ENCODE data around the gene MN1. TPM values are rescaled to one million over a fixed set of nuclear protein-coding genes. Genes with fewer than 3 reads are reported as not detected.

Gene MN1
- total RNA-seq, 2 experiments from 2014 or later = 0.06 TPM

DNA sequence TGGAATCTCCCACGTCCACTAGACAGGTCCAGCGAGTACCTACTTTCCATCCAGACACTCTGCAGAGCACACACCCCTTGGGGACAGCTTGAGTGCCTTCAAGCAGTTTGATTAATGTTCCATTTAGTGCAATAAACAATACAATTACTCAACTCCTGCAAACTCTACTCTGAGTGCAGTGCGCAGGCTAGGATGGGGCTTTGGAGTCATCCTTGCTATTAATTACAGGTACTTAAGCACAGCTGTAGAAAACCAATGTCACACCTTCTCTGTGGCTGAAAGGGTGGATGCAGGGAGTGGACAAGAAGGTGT is 82.6 kb downstream of the MN1 start:
- Mint-ChIP-seq H3K4me3 (no peak overlapping the region), H3K27me3 (peaks cover 15% of the 10 kb centered on the region), H3K36me3 (no peaks in the 10 kb centered on the region)

DNA sequence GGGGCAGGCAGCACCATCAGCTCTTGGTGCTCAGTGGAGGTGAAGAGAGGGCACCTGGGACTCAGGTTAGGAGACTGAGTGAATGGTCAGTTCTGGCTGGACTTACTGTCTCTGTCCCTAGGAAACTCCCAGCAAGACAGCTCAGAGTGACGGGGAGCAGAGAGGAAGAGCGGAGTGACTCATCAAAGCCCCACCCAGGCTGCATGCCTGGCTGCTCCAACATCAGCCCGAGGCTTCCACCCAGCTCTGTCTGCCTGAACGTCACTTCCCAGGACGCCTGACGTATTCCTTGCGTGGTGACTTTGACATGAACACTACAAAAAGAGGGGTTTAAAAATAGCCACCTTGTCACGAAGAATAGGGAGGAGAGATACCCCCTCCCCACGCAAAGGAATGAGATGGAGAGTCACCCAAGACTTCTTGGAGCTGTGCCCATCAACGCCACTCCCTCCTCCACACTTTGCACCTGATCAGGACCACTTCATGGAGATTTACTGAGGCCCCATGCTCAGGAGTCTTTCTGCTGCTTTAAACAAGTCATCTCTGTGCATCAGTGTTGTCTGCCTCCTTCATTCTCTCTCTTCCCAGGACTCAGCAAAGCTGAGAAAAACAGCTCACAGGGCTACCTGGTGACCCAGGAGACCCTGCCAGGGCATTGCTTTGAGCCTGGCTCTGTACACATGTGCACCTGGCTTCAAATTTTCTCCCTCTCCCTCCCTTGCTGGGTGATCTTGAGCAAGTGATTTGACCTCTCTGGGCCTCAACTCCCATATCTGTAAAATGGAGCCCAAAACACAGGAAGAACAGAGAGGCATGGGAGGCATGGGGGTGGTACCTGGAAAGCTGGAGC is 83.1 kb downstream of the MN1 start:
- no peaks in the 10 kb centered on the region for H3K9me3 Mint-ChIP-seq
- H3K4me3 Mint-ChIP-seq = no peak overlapping the region
- H3K27me3 Mint-ChIP-seq = peaks cover 15% of the 10 kb centered on the region
- DNase-seq = no peak
- no peak overlapping the region for H3K27ac Mint-ChIP-seq
- H3K36me3 Mint-ChIP-seq = no peaks in the 10 kb centered on the region
- no peaks in the 10 kb centered on the region for H3K4me1 Mint-ChIP-seq

More for the DNA sequence above, 82.6 kb downstream of the MN1 start:
- no peaks in the 10 kb centered on the region for H3K9me3 Mint-ChIP-seq
- no peak for DNase-seq
- no peak overlapping the region for H3K27ac Mint-ChIP-seq
- H3K4me1 Mint-ChIP-seq = no peaks in the 10 kb centered on the region

DNA sequence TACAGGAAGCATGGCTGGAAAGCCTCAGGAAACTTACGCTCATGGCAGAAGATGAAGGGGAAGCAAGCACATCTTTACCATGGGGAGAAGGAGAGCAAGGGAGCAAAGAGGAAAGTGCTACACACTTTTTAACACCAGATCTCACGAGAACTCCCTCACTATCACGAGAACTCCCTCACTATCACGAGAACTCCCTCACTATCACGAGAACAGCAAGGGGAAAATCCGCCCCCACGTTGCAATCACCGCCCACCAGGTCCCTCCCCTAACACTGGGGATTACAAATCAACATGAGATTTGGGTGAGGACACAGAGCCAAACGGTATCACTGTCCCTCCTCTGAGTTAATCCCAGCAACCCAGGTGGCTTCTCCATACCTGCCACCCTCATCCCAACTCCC is 84.5 kb downstream of the MN1 start:
- no peak overlapping the region for H3K4me3 Mint-ChIP-seq
- no peaks in the 10 kb centered on the region for H3K4me1 Mint-ChIP-seq
- no peak overlapping the region for H3K27ac Mint-ChIP-seq

DNA sequence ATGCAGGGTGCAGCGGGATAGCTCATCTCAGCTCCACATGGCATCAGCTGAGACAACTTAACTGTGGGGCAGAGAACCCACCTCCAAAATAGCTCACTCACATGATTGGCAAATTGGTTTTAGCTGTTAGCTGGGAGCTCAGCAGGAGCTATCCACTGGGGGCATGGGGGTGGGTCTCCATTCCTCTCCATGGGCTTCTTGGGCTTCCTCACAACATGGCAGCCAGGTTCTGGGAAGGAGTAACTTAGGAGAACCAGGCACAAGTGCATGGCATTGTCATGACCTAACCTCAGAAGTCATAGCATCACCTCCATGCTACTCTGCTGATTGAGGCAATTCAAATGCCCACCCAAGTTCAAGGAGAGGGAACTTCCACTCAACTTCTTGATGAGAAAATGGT is 85.5 kb downstream of the MN1 start:
- Mint-ChIP-seq H3K4me1 (no peaks in the 10 kb centered on the region), H3K4me3 (no peak overlapping the region), H3K27me3 (peaks cover 18% of the 10 kb centered on the region), H3K36me3 (no peaks in the 10 kb centered on the region), H3K9me3 (no peaks in the 10 kb centered on the region), H3K27ac (no peak overlapping the region)
- no peak for DNase-seq

More for the DNA sequence above, 84.5 kb downstream of the MN1 start:
- DNase-seq = no peak
- Mint-ChIP-seq H3K36me3 (no peaks in the 10 kb centered on the region), H3K27me3 (peaks cover 15% of the 10 kb centered on the region), H3K9me3 (no peaks in the 10 kb centered on the region)

DNA sequence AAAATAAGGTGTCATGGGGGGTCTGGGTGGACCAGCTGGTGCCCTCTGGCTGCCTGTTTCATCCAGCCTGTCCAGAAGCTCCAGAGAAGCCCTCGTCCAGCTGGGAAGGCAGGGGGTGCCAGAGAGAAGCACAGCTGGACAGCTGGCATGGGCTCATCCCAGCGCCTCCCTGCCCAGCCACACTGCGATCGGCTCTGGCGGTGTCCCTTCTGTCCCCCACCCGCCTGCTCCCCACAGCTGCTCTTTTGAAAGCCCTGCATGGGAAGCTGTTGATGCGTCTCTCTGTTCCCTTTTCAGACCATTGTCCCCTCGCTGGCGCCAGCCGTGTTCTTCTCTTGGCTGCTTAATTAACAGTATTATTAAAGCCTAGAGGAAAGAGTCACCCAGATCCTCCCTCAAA is 86.5 kb downstream of the MN1 start:
- no peak for DNase-seq
- Mint-ChIP-seq H3K27me3 (peaks cover 26% of the 10 kb centered on the region), H3K27ac (no peak overlapping the region), H3K36me3 (no peaks in the 10 kb centered on the region), H3K4me1 (no peaks in the 10 kb centered on the region), H3K9me3 (no peaks in the 10 kb centered on the region), H3K4me3 (no peak overlapping the region)

DNA sequence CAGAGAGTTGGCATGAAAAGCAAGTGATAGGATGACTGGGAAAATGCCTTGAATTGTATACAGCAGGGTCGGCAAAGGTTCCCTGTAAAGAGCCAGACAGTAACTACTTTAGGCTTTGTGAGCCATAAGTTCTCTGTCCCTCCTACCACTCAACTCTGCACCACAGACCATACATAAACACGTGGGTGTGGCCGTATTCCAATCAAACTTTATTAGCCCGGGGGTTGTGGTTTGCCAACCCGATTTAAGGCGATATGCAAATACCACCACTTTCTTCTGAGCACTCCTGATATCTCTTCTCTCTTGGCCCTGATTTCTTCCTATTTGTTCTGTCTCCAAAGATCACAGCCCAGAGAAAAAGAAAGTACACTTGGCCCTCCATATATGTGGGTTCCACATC is 87.5 kb downstream of the MN1 start:
- H3K9me3 Mint-ChIP-seq = no peaks in the 10 kb centered on the region
- no peak overlapping the region for H3K27ac Mint-ChIP-seq
- H3K4me1 Mint-ChIP-seq = no peaks in the 10 kb centered on the region
- peaks cover 26% of the 10 kb centered on the region for H3K27me3 Mint-ChIP-seq
- H3K36me3 Mint-ChIP-seq = no peaks in the 10 kb centered on the region
- H3K4me3 Mint-ChIP-seq = no peak overlapping the region
- DNase-seq = no peak

DNA sequence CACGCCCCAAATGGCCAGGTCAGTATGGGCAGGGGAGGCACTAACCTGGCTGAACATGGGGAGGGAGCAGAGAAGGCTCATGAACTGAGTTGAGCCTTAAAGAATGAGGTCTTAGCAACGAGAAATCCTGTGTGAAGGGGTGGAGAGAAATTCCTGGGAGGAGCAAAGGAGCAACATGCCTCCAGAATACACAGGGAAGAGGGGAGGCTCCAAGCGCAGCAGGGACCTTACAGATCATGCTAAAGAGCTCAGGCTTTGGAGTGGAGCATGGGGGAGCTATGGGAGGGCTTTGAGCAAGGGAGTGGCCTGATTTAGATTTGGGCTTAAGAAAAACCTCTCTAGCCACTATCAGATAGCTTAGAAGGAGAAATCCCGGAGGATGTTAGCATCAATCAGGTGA is 88.1 kb downstream of the MN1 start:
- Mint-ChIP-seq H3K36me3 (no peaks in the 10 kb centered on the region), H3K9me3 (no peaks in the 10 kb centered on the region), H3K4me3 (no peak overlapping the region), H3K27me3 (peaks cover 26% of the 10 kb centered on the region), H3K4me1 (no peaks in the 10 kb centered on the region), H3K27ac (no peak overlapping the region)
- DNase-seq = no peak

DNA sequence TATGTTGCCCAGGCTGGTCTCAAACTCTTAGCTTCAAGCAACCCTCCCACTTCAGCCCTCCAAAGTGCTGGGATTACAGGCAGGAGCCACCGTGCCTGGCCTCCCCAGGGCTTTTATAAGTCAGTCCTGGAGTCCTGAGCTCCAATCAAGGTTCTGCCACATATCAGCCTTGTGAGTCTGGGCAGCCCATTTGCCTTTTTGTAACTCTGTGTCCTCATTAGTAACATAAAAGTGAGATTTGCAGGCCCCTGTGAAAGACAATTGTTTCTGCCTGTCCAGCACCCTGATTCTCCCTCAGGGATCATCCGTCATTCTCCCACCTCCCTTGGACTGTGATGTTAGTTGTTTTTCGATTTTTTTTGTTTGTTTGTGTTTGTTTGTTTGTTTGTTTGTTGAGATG is 89.8 kb downstream of the MN1 start:
- Mint-ChIP-seq H3K36me3 (no peaks in the 10 kb centered on the region), H3K4me1 (no peaks in the 10 kb centered on the region), H3K27me3 (peaks cover 14% of the 10 kb centered on the region), H3K4me3 (no peak overlapping the region), H3K9me3 (no peaks in the 10 kb centered on the region), H3K27ac (no peak overlapping the region)
- DNase-seq = no peak

DNA sequence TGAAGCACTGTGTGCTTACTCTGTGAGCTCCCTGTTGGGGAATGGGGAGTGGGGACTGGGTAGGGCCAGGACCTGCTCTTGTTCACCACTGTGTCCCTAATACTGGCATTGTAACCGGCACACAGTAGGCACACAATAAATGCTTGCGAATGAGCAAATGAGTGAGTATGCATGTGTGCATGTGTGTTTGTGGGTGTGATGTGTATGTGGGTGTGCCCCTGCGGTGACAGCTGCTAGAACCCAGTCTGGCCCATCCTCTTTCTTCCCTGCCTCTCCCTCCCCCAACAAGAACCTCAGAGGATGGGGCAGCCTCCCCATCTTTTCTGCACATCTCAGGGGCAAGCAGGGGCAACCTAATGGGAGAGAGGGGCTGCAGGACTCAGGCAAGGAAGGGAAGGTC is 90.5 kb downstream of the MN1 start:
- no peaks in the 10 kb centered on the region for H3K9me3 Mint-ChIP-seq
- peaks cover 12% of the 10 kb centered on the region for H3K27me3 Mint-ChIP-seq
- no peaks in the 10 kb centered on the region for H3K36me3 Mint-ChIP-seq
- H3K4me3 Mint-ChIP-seq = no peak overlapping the region
- H3K4me1 Mint-ChIP-seq = no peaks in the 10 kb centered on the region
- H3K27ac Mint-ChIP-seq = no peak overlapping the region
- DNase-seq = no peak

DNA sequence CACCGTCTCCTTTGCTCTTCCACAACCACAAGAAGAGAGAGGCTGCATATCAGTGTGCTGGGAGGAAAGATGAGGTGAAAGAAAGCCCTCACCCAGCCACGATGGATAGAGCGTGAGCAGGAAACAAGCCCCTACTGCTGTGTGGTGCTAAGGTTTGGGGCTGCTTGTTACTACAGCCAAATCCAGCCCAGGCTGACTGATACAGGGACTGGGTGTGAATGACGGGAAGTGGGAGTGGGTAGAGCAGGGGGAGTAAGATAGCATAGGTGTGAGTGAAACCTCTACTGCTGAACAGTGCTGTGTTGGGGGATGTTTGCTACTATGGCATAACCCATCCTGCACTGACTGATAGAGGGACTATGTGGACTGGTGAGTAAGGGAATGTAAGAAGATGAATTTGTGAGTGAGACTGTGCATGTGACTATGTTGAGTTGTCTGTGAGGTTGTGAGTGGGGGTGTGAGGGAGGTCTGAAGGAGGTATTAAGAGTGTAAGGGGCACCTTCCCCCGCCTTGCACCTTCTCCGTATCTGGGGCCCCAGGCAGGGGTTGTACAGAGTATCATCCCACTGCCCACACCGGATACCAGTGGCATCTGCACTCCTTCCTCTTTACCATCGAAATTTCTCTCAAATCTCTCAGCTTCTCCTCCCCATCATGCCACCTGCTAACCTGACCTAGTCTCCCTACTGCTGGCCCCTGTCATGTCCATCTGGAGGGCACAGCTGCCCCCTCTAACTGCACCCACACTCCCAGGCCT is 91.5 kb downstream of the MN1 start:
- H3K27me3 Mint-ChIP-seq = peaks cover 12% of the 10 kb centered on the region
- no peak for DNase-seq
- H3K27ac Mint-ChIP-seq = no peak overlapping the region
- H3K4me3 Mint-ChIP-seq = no peak overlapping the region
- no peaks in the 10 kb centered on the region for H3K36me3 Mint-ChIP-seq
- no peaks in the 10 kb centered on the region for H3K9me3 Mint-ChIP-seq
- no peaks in the 10 kb centered on the region for H3K4me1 Mint-ChIP-seq

DNA sequence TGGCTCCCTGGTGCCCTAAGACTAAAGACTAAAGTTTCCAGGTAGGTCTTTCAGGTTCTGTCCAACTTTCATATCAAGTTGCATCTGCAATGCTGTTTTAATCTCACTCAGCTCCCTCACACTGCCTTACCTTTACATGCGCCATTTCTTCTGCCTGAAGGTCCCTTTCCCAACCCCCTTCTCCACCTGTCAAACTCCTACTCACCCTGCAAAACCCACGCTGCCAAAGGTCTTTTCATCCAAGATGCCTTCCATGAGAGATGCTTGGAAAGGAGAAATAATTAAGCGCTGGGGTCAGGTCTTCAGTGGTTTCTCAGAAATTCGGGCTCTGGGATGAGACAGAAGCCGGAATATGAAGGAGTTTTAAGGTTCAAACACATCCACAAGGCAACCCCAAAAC is 95.1 kb downstream of the MN1 start:
- Mint-ChIP-seq H3K4me1 (no peaks in the 10 kb centered on the region), H3K9me3 (no peaks in the 10 kb centered on the region), H3K27ac (no peak overlapping the region), H3K36me3 (no peaks in the 10 kb centered on the region), H3K27me3 (peaks cover 12% of the 10 kb centered on the region), H3K4me3 (no peak overlapping the region)
- no peak for DNase-seq

DNA sequence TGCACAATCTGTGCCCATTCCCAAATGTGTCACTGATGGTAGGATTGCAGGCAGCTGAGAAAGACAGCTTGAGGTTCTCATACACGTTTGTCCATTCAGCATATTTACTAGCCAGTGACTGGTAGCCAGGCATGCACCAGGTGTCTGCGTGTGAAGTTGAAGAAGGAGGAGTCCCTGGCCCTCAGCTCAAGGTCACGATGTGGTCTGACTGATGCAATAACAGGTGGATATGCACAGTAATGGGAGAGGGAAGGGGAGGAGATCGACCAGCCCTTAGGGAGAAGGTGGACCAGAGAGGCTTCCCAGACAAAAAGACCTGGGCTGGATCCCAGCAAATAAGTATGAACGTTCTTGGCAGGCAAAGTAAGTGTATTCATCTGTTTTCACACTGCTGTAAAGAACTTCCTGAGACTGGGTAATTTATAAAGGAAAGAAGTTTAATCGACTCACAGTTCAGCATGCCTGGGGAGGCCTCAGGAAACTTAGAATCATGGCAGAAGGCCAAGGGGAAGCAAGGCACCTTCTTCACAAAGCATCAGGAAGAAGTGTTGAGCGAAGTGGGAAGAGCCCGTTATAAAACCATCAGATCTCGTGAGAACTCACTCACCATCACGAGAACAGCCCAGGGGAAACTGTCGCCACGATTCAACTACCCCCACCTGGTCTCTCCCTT is 96.0 kb downstream of the MN1 start:
- H3K27me3 Mint-ChIP-seq = peaks cover 3% of the 10 kb centered on the region
- H3K9me3 Mint-ChIP-seq = no peaks in the 10 kb centered on the region
- H3K36me3 Mint-ChIP-seq = no peaks in the 10 kb centered on the region
- no peak for DNase-seq
- no peaks in the 10 kb centered on the region for H3K4me1 Mint-ChIP-seq
- no peak overlapping the region for H3K4me3 Mint-ChIP-seq
- H3K27ac Mint-ChIP-seq = no peak overlapping the region

DNA sequence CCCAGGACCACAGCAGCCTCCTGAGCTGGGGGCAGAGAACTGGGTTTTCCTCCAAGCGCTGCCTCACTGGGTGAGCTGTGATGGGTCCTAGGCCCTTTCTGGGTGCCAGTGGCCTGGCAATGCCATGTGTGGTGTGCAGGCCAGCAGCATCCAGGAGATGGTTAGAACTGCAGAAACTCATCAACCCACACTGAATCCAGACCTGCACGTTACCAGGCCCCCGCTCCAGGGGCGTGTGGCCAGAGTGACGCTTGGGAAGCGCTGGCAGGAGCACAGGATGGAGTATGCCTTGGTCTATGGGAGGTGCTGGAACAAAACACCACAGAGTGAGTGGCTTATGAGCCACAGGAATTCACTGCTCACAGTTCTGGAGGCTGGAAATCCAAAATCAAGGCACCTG is 97.0 kb downstream of the MN1 start:
- H3K4me3 Mint-ChIP-seq = no peak overlapping the region
- no peak overlapping the region for H3K27ac Mint-ChIP-seq
- H3K4me1 Mint-ChIP-seq = no peaks in the 10 kb centered on the region
- no peaks in the 10 kb centered on the region for H3K27me3 Mint-ChIP-seq
- DNase-seq = no peak
- no peaks in the 10 kb centered on the region for H3K9me3 Mint-ChIP-seq
- no peaks in the 10 kb centered on the region for H3K36me3 Mint-ChIP-seq

DNA sequence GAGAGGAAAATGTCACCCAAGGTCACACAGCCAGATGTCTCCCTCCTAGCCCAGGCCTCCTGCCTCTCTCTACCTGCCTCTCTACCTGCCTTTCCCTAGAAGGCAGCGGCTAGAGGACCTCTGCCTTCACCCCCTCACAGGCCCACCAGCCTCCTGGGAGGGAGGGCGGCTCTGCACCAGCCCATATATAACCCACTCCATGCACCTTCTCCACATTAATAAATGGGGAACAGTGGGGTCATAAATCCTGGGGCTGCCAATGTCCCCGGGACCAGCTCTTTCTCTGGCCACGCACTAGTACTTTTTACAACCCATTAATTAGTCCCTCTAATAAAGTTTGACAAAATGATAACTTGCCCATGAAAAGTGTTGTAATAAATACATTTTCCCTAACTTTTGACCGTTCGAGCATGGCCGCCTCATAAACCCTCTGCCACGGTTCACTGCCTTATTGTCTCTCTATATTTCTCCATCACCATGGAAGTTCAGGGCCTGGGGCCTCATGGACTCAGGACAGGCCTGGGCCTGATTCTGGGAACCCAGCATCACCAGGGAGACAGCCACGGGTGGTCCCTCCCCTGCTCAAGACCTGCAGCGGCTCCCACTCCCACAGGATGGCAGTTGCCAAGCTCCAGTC is 102.1 kb downstream of the MN1 start:
- H3K36me3 Mint-ChIP-seq = no peaks in the 10 kb centered on the region
- peaks cover 4% of the 10 kb centered on the region for H3K27me3 Mint-ChIP-seq
- no peaks in the 10 kb centered on the region for H3K4me1 Mint-ChIP-seq
- no peak overlapping the region for H3K27ac Mint-ChIP-seq
- H3K4me3 Mint-ChIP-seq = no peak overlapping the region
- DNase-seq = no peak
- H3K9me3 Mint-ChIP-seq = peaks cover 5% of the 10 kb centered on the region

DNA sequence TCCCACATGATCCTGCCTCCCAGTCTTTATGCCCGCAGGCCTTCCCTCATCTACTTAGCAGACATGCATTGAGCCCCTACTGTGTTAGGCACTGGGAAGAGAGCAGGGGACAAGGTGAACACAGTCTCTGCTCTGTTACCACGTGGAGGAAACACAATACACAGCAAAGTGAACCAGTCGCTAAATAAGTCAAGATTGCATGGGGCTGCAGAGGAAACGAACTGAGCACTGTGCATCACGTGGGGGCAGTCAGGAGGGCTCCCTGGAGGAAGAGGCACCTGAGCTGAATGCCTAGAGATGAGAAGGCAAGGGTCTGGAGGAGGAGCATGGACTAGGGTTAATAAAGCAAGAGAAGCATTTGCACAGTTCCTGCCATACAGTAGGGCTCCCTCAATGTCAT is 102.7 kb downstream of the MN1 start:
- Mint-ChIP-seq H3K4me3 (no peak overlapping the region), H3K36me3 (no peaks in the 10 kb centered on the region), H3K27ac (no peak overlapping the region), H3K9me3 (peaks cover 5% of the 10 kb centered on the region), H3K4me1 (no peaks in the 10 kb centered on the region), H3K27me3 (peaks cover 4% of the 10 kb centered on the region)
- DNase-seq = no peak

All from activated naive CD8-positive, alpha-beta T cell treated with anti-CD3 and anti-CD28 coated beads for 36 hours (primary cell).